GM12801 (cell line): Measurements from ENCODE around the gene DAO.

Experiments used
- TF ChIP-seq, protein P1 (sequence below): IDR thresholded peaks from one replicate; pipeline ENCODE4 v1.5.1; 2011; ENCODE audit warnings: control low read depth; ENCODE audit not compliant: insufficient read length; ENCODE audit errors: extremely low read depth

Gene DAO

DNA sequence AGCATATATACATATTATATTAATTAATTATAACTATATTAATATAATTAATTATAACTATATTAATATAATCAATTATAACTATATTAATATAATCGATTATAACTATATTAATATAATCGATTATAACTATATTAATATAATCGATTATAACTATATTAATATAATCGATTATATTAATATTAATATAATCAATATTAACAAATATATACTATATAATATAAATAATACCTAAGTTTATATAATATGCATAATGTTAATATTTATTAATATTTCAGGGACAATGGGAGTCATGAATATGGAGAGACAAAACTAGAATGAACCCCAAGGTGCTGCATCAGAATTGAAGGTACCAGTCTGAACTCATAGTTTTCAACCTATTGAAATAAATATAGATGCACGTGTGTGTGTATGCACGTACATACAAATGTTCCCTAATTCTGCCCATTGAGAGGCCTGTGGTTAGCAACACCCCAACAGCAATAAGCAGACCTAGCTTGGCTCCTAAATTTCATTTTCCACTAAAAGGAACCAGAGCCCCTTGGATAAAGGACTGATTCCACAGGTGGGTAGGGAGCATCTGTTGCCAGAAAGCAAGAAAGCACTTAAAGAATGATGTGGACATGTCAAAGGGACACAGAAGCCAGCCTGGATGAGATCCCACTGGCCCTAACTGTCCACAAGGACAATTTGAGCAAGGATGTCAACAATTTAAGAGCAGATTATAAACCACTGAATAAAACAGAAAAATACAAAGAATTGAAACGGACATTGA lies 43.8 kb upstream of the DAO start:
- TF ChIP-seq, protein P1, sequence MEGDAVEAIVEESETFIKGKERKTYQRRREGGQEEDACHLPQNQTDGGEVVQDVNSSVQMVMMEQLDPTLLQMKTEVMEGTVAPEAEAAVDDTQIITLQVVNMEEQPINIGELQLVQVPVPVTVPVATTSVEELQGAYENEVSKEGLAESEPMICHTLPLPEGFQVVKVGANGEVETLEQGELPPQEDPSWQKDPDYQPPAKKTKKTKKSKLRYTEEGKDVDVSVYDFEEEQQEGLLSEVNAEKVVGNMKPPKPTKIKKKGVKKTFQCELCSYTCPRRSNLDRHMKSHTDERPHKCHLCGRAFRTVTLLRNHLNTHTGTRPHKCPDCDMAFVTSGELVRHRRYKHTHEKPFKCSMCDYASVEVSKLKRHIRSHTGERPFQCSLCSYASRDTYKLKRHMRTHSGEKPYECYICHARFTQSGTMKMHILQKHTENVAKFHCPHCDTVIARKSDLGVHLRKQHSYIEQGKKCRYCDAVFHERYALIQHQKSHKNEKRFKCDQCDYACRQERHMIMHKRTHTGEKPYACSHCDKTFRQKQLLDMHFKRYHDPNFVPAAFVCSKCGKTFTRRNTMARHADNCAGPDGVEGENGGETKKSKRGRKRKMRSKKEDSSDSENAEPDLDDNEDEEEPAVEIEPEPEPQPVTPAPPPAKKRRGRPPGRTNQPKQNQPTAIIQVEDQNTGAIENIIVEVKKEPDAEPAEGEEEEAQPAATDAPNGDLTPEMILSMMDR: no peak

DNA sequence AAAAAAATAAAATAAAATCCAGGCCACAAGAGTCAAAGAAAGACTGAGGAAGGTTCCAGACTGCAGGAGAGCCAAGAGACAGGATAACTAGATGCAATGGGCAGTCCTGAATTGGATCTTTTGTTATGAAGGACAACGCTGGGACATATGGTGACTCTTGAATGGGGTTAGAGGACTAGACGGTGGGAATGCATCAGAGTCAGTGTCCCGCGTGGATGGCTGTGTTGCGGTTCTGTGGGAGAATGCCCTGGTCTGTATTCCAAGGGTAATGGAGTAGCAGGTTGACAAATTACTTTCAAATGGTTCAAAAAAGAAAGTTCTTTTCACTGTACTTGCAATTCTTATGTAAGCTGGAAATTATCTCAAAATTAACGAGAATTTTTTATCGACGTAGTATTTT lies 42.7 kb upstream of the DAO start:
- TF ChIP-seq, protein P1: no peak

DNA sequence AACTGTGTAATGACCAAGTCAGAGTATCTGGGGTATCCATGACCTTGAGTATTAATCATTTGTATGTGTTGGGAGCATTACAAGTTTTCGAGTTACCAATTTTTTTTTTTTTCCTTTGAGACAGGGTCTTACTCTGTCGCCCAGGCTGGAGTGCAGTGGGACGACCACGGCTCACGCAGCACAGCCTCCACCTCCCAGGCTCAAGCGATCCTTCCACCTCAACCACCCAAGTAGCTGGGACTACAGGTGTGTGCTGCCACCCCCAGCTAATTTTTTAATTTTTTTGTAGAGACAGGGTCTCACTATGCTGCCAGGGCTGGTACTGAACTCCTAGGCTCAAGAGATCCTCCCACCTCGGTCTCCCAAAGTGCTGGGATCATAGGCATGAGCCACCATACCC lies 42.2 kb upstream of the DAO start:
- TF ChIP-seq, protein P1: no peak

DNA sequence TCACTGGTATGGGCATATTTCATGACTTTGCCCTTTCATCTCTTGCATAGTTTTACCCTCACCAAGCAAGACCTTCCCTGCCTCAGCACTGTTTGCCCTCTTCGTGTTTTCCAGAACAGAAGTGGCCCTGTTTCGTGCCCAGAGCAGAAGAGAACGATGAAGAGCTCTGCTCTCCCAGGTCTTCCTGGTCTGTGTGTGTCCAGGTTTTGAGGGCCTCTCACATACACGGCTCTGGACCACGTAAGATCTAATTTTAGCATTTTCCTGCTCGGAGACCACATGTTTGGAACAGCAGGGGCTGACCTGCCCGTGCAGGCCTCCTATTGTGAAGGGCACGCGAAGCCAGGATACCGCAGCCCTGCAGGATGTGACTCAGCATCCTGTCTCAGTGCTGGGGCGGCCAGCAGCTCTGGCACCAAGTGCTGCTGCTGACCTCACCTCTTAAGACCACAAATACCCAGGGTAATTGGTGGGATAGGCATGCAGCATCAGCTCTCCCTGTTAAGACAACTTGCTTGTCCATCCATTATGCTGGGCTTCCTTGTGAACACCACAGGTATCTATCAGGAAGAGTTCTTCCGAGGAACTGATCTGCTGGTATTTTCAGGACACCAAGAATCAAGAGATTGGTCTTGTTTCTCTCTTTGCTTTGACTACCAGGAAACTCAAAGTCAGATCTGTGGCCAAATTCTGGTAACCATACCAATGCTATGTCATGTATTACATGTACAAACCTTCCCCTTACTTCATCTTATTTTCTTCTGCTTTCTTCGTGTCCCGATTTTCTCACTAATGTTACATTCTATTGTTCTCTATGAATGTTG lies 41.5 kb upstream of the DAO start:
- TF ChIP-seq, protein P1: no peak

DNA sequence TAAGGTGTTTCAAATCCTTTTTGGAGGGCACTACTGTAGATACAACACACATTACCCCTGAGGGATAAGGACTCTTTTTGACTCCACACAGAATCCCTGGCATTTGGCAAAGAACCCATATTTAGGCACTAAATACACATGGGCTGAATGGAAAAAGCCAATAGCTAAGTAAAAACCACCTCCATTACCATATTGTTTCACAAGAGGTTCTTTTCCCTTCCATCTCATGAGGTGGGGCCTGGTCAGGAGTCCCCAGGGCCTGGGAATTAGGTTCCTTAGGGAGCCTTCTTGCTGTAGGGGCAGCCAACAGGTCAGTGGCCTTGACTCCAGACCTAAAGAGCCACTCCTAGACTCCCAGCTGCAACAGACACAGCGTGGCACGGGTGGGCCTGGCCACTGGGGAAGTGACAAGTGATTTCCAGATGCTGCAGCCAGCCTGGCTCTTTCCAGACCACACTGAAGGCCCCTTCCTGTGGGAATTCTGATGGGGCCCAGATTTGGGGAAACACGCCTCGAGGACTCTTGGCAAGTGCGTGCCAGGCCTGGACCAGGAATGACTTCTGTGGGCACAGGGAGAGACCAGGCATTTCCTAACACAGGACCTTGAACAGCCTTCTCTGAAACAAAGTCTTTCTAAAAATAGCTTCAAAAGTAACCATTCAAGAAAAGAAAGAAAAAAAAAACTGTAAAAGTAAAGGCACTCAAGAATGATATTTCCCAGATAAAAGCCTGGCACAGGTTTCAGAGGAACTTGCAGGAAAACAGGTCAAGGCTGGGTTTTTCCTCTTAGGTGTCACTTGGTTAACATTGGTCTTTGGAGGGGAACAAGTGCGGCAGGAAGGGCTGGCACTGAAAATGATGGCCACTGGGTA lies 40.6 kb upstream of the DAO start:
- TF ChIP-seq, protein P1: no peak

DNA sequence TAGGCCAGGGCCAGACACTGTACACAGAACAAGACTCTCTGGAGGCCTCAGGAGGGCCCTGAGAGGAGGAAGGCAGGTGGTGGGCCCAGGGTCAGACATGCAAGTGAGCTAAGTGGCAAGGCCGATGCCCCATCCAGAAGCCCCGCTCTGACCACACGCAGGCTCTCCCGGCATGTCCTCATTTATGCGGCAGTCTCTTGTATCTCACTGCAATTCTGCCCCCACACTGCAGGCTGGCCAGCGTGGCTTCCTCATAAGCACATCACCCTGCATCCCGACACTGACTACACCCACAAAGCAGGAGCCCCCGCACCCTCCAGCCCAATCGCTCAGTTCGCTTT lies 40.0 kb upstream of the DAO start:
- TF ChIP-seq, protein P1: no peak
